Natural killer cell (primary cell): ENCODE data around the gene DBNDD2. TPM values are rescaled to one million over a fixed set of nuclear protein-coding genes. Genes with fewer than 3 reads are reported as not detected.

Experiments used
- ATAC-seq, 3 donors: fragments of 150-1000 bp in 2 of 3; fragments of 200-7000 bp in 1 of 3; cut with Tn5 transposase; 1 replicate in 1 of 3; 2 replicates in 2 of 3; pipeline ENCODE4 v1.10.0; 2021; ENCODE audit warnings: mild to moderate bottlenecking in 2 of 3, moderate library complexity in 2 of 3
- DNase-seq, 2 donors: peaks; one replicate each; pipeline versions ENCODE4 v3.0.0 to v3.0.0-alpha.2; 2013 to 2021; ENCODE audit warnings: mixed read lengths in 1 of 2
- H3K27ac ChIP-seq: one replicate; pipeline ENCODE4 v1.5.1; 2013; ENCODE audit warnings: mild to moderate bottlenecking, low read length
- H3K27me3 ChIP-seq: one replicate; pipeline ENCODE4 v1.6.1; 2013; ENCODE audit warnings: low read length; ENCODE audit not compliant: control insufficient read depth, insufficient read depth
- H3K36me3 ChIP-seq: one replicate; pipeline ENCODE4 v1.6.1; 2013; ENCODE audit warnings: low read length; ENCODE audit not compliant: control insufficient read depth, insufficient read depth
- H3K4me1 ChIP-seq: one replicate; pipeline ENCODE4 v1.6.1; 2013; ENCODE audit warnings: low read length; ENCODE audit not compliant: control insufficient read depth, insufficient read depth
- H3K4me3 ChIP-seq: one replicate; pipeline ENCODE4 v1.5.1; 2013; ENCODE audit warnings: low read length
- H3K9me3 ChIP-seq: one replicate; pipeline ENCODE4 v1.6.1; 2013; ENCODE audit warnings: low read length; ENCODE audit not compliant: control insufficient read depth, insufficient read depth
- H3K27ac Mint-ChIP-seq, 2 donors: one replicate each; pipeline ENCODE4 v1.8.0; 2022; ENCODE audit warnings: mild to moderate bottlenecking in 2 of 2, mixed read lengths in 2 of 2, moderate library complexity in 1 of 2
- H3K27me3 Mint-ChIP-seq, 2 donors: one replicate each; pipeline ENCODE4 v1.8.0; 2022; ENCODE audit warnings: low read depth in 2 of 2, mixed read lengths in 2 of 2
- H3K36me3 Mint-ChIP-seq: one replicate; pipeline ENCODE4 v1.8.0; 2022; ENCODE audit warnings: mixed read lengths
- H3K4me1 Mint-ChIP-seq, 2 donors: one replicate each; pipeline ENCODE4 v1.8.0; 2022; ENCODE audit warnings: mixed read lengths in 2 of 2
- H3K4me3 Mint-ChIP-seq: one replicate; pipeline ENCODE4 v1.8.0; 2022; ENCODE audit warnings: mild to moderate bottlenecking, moderate library complexity, mixed read lengths
- H3K9me3 Mint-ChIP-seq, 2 donors: one replicate each; pipeline ENCODE4 v1.8.0; 2022; ENCODE audit warnings: mixed read lengths in 2 of 2
- CTCF ChIP-seq: fragments of 200-600 bp; IDR thresholded peaks from one replicate; pipeline ENCODE4 v1.8.0; 2022; ENCODE audit warnings: antibody characterized with exemption
- WGBS: methylation state at CpG from one replicate; pipeline ENCODE4 v1.1.7; 2013; ENCODE audit warnings: missing lambda C conversion rate; ENCODE audit not compliant: insufficient coverage; 5-methylcytosine and 5-hydroxymethylcytosine counted together
- intact Hi-C: fragments of 100-400 bp; cut with micrococcal nuclease; formaldehyde crosslinking; loops from one replicate; pipeline ENCODE4 v1.14.2; 2022
- total RNA-seq, 4 donors: library from RNA; stranded (reverse); fragments of 120-200 nt in 1 of 4; gene quantifications; one replicate each; pipeline versions ENCODE4 v1.2.3 to v1.2.4, GENCODE V29; 2013 to 2022

Gene DBNDD2
- total RNA-seq, 3 donors from 2014 or later (not counting 1 experiment from before 2014, with no cell fraction given), result 13.0 to 14.7 (median 13.3) TPM

- no peak overlapping the region for H3K4me3 Mint-ChIP-seq
- 97% methylated on average over 14 of the region's 14 CpGs for WGBS
- no peaks in the 10 kb centered on the region for H3K27me3 ChIP-seq
- no peaks in the 10 kb centered on the region for H3K27me3 Mint-ChIP-seq
- peaks cover 12 to 24% of the 10 kb centered on the region in 2 donors for H3K4me1 Mint-ChIP-seq
- no peak overlapping the region for H3K4me3 ChIP-seq
- H3K9me3 Mint-ChIP-seq, result no peaks in the 10 kb centered on the region
- DNase-seq (no peak), ATAC-seq (no peak)
- peak overlapping the region in 1 of 2 donors; percentile 84 for H3K27ac Mint-ChIP-seq
- no peak for TF ChIP-seq CTCF
- no peaks in the 10 kb centered on the region for H3K36me3 ChIP-seq
- H3K9me3 ChIP-seq, result no peaks in the 10 kb centered on the region
- H3K27ac ChIP-seq, result no peak overlapping the region
- intact Hi-C loops, result no loop called here
- H3K36me3 Mint-ChIP-seq, result no peaks in the 10 kb centered on the region
- H3K4me1 ChIP-seq, result peaks cover 23% of the 10 kb centered on the region
Measured at GRCh38 chr20:45374966-45375365, 33.1 kb upstream of the DBNDD2 start.

GRCh38 chr20:45377269-45377668 is 30.8 kb upstream of the DBNDD2 start:
- no peaks in the 10 kb centered on the region for H3K36me3 ChIP-seq
- ATAC-seq, result no peak
- DNase-seq, result no peak
- no peak for TF ChIP-seq CTCF
- H3K4me3 ChIP-seq, result no peak overlapping the region
- H3K9me3 Mint-ChIP-seq, result no peaks in the 10 kb centered on the region
- no peaks in the 10 kb centered on the region for H3K9me3 ChIP-seq
- H3K27me3 ChIP-seq, result no peaks in the 10 kb centered on the region
- intact Hi-C loops, result no loop called here
- no peaks in the 10 kb centered on the region for H3K36me3 Mint-ChIP-seq
- H3K27ac Mint-ChIP-seq, result no peak overlapping the region
- H3K4me1 Mint-ChIP-seq, result peaks cover 4 to 21% of the 10 kb centered on the region in 2 donors
- H3K4me3 Mint-ChIP-seq, result no peak overlapping the region
- H3K4me1 ChIP-seq, result peaks cover 21% of the 10 kb centered on the region
- no peak overlapping the region for H3K27ac ChIP-seq
- no peaks in the 10 kb centered on the region for H3K27me3 Mint-ChIP-seq
- 91% methylated on average over 11 of the region's 11 CpGs for WGBS

DNA sequence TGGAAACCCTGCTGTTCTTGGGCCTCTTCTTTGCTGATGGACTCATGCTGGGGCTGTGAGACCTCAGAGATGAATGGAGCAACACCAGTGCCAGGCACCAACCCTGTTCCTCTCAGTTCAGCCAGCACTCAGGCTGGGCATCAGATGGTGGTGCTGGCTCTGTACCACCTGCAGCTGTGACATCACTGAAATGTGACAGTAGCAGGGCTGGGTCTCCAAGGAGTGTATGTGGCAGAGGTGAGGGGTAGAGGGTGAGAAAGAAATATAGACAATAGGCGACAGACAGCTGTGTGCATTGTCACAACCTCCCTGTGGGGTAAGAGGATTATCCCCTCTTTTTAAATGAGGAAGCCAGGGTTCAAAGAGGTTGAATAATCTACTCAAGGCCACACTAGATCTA is 29.9 kb upstream of the DBNDD2 start, which contains the start of gene TP53TG5:
TP53TG5 (minus strand) TSS at position 135 of the 400 bp plus-strand sequence; CDS start at position 46, 89 bp downstream.
- WGBS, result 60% methylated on average over 1 of the region's 1 CpG
- Mint-ChIP-seq H3K4me3 (no peak within 1 kb of the TSS), H3K27me3 (no peaks in the 10 kb centered on the region), H3K4me1 (peaks cover 0 to 13% of the 10 kb centered on the region in 2 donors), H3K27ac (no peak within 1 kb of the TSS), H3K36me3 (no peaks in the 10 kb centered on the region), H3K9me3 (no peaks in the 10 kb centered on the region)
- Histone ChIP-seq H3K36me3 (no peaks in the 10 kb centered on the region), H3K27me3 (no peaks in the 10 kb centered on the region), H3K4me1 (peaks cover 12% of the 10 kb centered on the region), H3K27ac (no peak within 1 kb of the TSS), H3K4me3 (no peak within 1 kb of the TSS), H3K9me3 (no peaks in the 10 kb centered on the region)
- TF ChIP-seq CTCF, result no peak
- no peak for DNase-seq
- no peak for ATAC-seq
- intact Hi-C loops, result no loop called here

GRCh38 chr20:45387274-45387673 is 20.8 kb upstream of the DBNDD2 start:
- Mint-ChIP-seq H3K27me3 (no peaks in the 10 kb centered on the region), H3K9me3 (no peaks in the 10 kb centered on the region), H3K4me3 (no peak overlapping the region), H3K4me1 (peaks cover 4 to 7% of the 10 kb centered on the region in 2 donors), H3K27ac (no peak overlapping the region), H3K36me3 (peaks cover 6% of the 10 kb centered on the region)
- no peak for DNase-seq
- H3K36me3 ChIP-seq, result no peaks in the 10 kb centered on the region
- intact Hi-C loops, result no loop called here
- 71% methylated on average over 1 of the region's 1 CpG for WGBS
- H3K27ac ChIP-seq, result no peak overlapping the region
- no peaks in the 10 kb centered on the region for H3K9me3 ChIP-seq
- no peaks in the 10 kb centered on the region for H3K27me3 ChIP-seq
- no peaks in the 10 kb centered on the region for H3K4me1 ChIP-seq
- H3K4me3 ChIP-seq, result no peak overlapping the region
- TF ChIP-seq CTCF, result no peak
- ATAC-seq, result no peak
